HG02938 (cell line): ENCODE results near the gene GRK5.

ENCODE experiments used
- ATAC-seq: cut with Tn5 transposase; IDR thresholded peaks from one replicate; pipeline ENCODE4 v1.9.1; 2021; ENCODE audit warnings: mild to moderate bottlenecking, moderate library complexity; ENCODE audit not compliant: unreplicated experiment

GRK5 gene

GRCh38 chr10:119496273-119496672, 288.9 kb downstream of the GRK5 start:
- peak; percentile 84 for ATAC-seq

DNA sequence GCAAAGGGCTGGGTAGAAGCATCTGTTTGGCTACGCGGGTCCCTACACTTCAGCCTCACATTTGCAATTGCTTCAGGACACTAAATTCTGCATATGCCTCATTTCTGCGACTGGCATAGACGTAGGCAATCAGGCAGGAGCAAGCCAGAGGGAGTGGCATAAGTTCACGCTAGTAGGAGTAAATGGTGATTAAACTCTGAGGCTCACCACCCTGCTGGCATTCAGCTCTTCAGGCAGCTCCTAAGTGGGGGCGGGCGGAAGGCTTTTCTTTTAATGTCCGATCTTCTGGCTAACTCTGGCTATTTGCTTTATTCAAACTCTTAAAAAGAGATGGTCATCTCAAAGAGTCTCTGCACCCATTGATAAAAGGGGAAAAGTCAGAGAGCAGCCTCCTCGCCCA, 289.9 kb downstream of the GRK5 start:
- ATAC-seq = no peak

- no peak for ATAC-seq
Observed at GRCh38 chr10:119498889-119499676, 291.7 kb downstream of the GRK5 start.

DNA sequence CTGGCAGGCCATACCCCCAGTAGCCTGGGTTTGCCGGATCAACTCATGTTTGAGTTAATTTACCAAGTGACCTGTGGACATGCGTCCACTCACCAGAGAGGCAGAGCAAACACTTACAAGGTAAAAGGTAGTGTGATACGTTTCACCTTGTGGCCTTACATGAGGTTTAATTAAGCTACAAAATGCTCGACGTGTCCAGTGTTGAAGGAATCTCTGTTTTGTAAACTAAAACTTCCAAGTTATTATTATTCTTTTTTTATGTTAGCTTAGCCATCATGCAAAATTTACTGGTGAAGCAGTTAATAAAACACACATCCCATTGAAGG, 292.3 kb downstream of the GRK5 start:
- ATAC-seq = no peak

DNA sequence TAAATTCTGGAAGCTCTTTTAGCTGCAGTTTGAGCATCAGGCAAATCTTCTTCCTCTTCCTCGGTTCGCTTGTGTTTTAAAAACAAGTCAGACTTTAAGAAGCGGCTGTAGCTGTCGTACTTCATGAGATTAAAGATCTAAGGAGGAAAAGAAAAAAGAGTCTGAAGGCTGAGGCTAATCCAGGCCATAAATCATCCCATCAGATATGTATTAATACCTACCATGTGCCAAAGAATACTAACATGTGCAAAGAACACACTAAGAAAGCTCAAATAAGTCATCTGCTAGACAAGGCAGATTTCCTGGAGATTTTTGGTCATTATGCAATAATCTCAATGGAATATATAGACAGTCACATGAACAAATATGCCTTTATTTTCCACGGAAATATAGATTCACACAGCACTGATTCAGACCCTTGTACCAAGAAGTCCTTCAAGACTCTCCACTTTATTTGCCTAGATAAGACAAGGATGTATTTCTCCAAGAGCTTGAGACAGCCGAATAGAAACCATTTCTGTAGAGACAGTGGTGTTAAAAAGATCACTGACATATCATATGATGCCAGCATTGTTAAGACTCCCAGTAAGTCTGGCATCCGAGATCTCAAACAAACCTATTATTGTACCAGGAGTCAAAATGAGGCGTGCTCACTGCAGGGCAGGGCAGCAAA, 292.9 kb downstream of the GRK5 start:
- no peak for ATAC-seq

GRCh38 chr10:119500821-119501220, 293.4 kb downstream of the GRK5 start:
- ATAC-seq = no peak

GRCh38 chr10:119501690-119502089, 294.3 kb downstream of the GRK5 start:
- no peak for ATAC-seq

DNA sequence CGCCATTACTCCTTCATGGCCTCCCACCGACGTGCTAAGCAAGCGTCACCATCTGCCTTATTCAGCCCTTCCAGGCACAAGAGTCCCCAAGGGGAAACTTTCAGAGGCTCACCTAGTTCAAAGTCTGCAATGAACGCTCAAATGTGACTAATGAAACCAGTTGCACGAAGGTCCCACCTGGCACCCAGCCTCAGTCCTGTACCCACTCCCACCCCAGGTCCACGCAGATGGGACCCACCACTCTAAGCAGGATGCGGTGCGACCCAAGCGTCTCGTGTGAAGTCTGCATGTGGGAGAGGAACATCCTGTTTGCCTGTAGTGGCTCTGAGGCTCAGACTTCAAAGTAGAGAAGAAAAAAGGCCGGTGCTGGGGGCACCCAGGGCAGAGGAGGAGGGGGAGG, 294.8 kb downstream of the GRK5 start:
- ATAC-seq = no peak

DNA sequence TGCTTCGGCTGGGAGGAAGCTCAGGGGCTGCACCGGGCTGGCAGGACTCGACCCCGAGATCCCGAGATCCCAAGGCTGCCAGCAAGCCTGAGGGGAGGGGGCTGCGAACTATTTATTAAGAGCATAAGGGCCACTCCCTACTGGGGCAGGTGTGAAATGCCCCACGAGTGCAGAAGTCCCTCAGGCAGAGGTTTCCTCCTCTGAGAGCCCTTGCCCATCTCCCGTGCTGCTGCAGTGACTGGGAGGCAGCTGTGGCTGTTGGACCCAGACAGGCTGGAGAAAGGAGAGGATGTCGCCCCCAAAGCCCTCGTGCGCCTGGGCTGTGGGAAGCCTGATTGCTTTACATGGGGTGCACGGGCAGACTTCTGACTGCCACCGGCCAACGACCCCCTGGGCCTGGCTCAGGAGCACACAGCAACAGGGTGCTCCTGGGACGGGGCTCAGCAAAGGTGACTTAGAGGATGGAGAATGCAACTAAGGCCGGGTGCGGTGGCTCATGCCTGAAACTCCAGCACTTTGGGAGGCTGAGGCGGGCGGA, 295.3 kb downstream of the GRK5 start:
- ATAC-seq = no peak

DNA sequence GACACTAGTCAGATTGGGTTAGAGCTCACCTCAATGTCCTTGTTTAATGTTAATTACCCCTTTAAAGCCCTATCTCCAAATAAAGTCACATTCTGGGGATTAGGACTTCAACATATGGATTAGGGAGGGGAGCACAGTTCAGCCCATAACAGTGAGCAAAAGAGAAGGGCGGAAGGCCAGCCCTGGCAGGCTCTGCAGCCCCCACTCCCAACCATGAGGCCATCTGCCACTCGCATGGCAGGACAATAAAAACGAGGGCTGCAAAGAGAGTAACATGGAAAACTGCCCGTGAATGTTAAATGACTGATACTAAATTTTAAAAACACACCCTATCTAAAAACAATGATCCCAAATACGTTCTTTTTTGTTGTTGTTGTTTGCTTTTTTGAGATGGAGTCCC, 296.4 kb downstream of the GRK5 start:
- ATAC-seq = no peak

DNA sequence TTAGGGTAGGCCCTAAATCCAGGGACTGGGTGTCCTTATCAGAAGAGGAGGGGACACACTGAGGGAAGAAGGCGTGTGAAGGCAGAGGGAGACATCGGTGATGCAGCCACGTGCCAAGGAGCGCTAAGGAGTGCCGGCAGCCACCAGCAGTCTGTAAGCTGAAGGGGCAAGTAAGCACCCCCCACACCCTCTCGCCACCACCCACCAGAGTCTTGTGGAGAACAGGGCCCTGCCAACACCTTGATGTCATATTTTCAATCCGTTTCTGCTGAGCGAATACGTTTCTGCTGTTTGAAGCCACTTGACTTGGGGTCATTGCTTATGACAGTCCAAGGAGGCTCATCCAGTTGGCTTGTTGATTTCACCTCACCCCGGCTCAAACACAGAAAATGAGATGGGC, 297.3 kb downstream of the GRK5 start:
- no peak for ATAC-seq

GRCh38 chr10:119505131-119505551, 297.8 kb downstream of the GRK5 start:
- ATAC-seq = no peak
